Esophagus muscularis mucosa (tissue), 4 donors: ENCODE results near the gene LRRK1.

Source experiments
- EP300 ChIP-seq: sonication (generic); formaldehyde crosslinking; IDR thresholded peaks from one replicate; pipeline ENCODE4 v1.6.1; 2017; ENCODE audit warnings: antibody characterized with exemption
- POLR2AphosphoS5 ChIP-seq, 2 donors: sonication (generic); formaldehyde crosslinking; IDR thresholded peaks; one replicate each; pipeline ENCODE4 v1.6.1; 2017; ENCODE audit warnings: antibody characterized with exemption in 2 of 2
- TF ChIP-seq, protein P1 (sequence below), 3 experiments: fragments of 200-600 bp in 2 of 3; fragments of 450-650 bp in 1 of 3; sonication (generic) in 2 of 3; IDR thresholded peaks; one replicate each; pipeline ENCODE4 v1.5.1; 2017 to 2019; ENCODE audit warnings: antibody characterized with exemption in 3 of 3, mild to moderate bottlenecking in 2 of 3, moderate library complexity in 1 of 3

DNA sequence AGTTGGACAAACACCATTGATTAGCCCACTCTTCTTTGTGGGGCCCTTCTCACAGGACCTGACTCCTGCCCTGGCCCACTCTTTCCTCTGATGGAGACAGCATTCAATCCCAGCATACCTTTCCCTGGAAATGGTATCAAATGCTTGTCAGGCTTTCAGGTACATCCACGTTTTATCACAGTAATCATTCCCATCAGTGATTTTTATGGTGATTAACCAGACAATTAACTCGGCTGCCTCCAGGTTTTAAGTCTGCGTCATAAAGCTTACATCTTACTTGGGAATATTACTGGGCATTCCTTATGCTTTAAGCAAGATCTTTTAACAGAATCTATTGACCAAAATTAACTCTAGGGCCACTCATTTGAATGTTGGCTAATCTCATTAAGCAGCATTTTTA is 33.4 kb downstream of the LRRK1 start:
- TF ChIP-seq EP300 (no peak), POLR2AphosphoS5 (IDR thresholded peaks at IDR 0.05) (no peak)
- TF ChIP-seq, protein P1, sequence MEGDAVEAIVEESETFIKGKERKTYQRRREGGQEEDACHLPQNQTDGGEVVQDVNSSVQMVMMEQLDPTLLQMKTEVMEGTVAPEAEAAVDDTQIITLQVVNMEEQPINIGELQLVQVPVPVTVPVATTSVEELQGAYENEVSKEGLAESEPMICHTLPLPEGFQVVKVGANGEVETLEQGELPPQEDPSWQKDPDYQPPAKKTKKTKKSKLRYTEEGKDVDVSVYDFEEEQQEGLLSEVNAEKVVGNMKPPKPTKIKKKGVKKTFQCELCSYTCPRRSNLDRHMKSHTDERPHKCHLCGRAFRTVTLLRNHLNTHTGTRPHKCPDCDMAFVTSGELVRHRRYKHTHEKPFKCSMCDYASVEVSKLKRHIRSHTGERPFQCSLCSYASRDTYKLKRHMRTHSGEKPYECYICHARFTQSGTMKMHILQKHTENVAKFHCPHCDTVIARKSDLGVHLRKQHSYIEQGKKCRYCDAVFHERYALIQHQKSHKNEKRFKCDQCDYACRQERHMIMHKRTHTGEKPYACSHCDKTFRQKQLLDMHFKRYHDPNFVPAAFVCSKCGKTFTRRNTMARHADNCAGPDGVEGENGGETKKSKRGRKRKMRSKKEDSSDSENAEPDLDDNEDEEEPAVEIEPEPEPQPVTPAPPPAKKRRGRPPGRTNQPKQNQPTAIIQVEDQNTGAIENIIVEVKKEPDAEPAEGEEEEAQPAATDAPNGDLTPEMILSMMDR (IDR thresholded peaks at IDR 0.05), result no peak
